Loucy (cell line): ENCODE results near the gene CDR2.
"Not testable (repeated sequence)": the region's sequence is repeated elsewhere in the genome, so short reads cannot be mapped to it uniquely, and the experiment has no call there.

ENCODE experiments used
- H2AFZ ChIP-seq: fragments of 200-600 bp; sonication (generic); 2 replicates; pipeline ENCODE4 v1.6.0; 2016; ENCODE audit warnings: antibody characterized with exemption, mild to moderate bottlenecking, low read length, moderate library complexity
- H3F3A ChIP-seq: fragments of 200-600 bp; 2 replicates; pipeline ENCODE4 v1.6.0; 2016; ENCODE audit warnings: antibody characterized with exemption, low read depth, mild to moderate bottlenecking
- H3K27me3 ChIP-seq: fragments of 200-600 bp; sonication (generic); 2 replicates; pipeline ENCODE4 v1.6.1; 2014; ENCODE audit warnings: low read length, mild to moderate bottlenecking; ENCODE audit not compliant: insufficient read depth, poor library complexity, severe bottlenecking
- H3K36me3 ChIP-seq: fragments of 200-600 bp; sonication (generic); 2 replicates; pipeline ENCODE4 v1.6.1; 2016; ENCODE audit warnings: low read length; ENCODE audit not compliant: insufficient read depth
- H3K4me1 ChIP-seq: fragments of 200-600 bp; sonication (generic); 2 replicates; pipeline ENCODE4 v1.5.1; 2014; ENCODE audit warnings: low read length, mild to moderate bottlenecking; ENCODE audit not compliant: insufficient read depth, poor library complexity, severe bottlenecking
- H3K4me2 ChIP-seq: fragments of 200-600 bp; sonication (generic); 2 replicates; pipeline ENCODE4 v1.6.0; 2014; ENCODE audit warnings: antibody characterized with exemption, low read length, low read depth, mild to moderate bottlenecking; ENCODE audit not compliant: poor library complexity, severe bottlenecking
- H3K4me3 ChIP-seq: fragments of 200-600 bp; sonication (generic); 2 replicates; pipeline ENCODE4 v1.5.1; 2014; ENCODE audit warnings: low read length, mild to moderate bottlenecking, mixed read lengths; ENCODE audit not compliant: poor library complexity, severe bottlenecking
- H3K79me2 ChIP-seq: fragments of 200-600 bp; sonication (generic); 2 replicates; pipeline ENCODE4 v1.6.1; 2014; ENCODE audit warnings: low read length; ENCODE audit not compliant: insufficient read depth
- H3K9ac ChIP-seq: fragments of 200-600 bp; sonication (generic); 2 replicates; pipeline ENCODE4 v1.6.0; 2014; ENCODE audit warnings: mild to moderate bottlenecking, low read depth, low read length, moderate library complexity; ENCODE audit not compliant: poor library complexity, severe bottlenecking
- H3K9me2 ChIP-seq: fragments of 200-600 bp; sonication (generic); replicated peaks from 2 replicates; pipeline ENCODE4 v1.6.1; 2016; ENCODE audit warnings: low read depth, low read length, mixed read lengths
- H3K9me3 ChIP-seq: fragments of 200-600 bp; sonication (generic); 2 replicates; pipeline ENCODE4 v1.6.1; 2014; ENCODE audit warnings: mild to moderate bottlenecking, antibody characterized with exemption, low read length, low read depth; ENCODE audit not compliant: insufficient read depth
- H4K20me1 ChIP-seq: fragments of 200-600 bp; sonication (generic); 2 replicates; pipeline ENCODE4 v1.6.0; 2014; ENCODE audit warnings: antibody characterized with exemption, low read length, mild to moderate bottlenecking; ENCODE audit not compliant: insufficient read depth, poor library complexity, severe bottlenecking
- EZH2phosphoT487 ChIP-seq: fragments of 200-600 bp; IDR thresholded peaks from 2 replicates; pipeline ENCODE4 v1.6.1; 2018; ENCODE audit warnings: antibody characterized with exemption, mild to moderate bottlenecking, moderate library complexity, borderline replicate concordance
- TF ChIP-seq, protein P1 (sequence below): fragments of 200-600 bp; sonication (generic); conservative IDR thresholded peaks from 2 replicates; pipeline ENCODE4 v1.5.1; 2014; ENCODE audit warnings: mild to moderate bottlenecking, antibody characterized with exemption, low read length

Gene CDR2

DNA sequence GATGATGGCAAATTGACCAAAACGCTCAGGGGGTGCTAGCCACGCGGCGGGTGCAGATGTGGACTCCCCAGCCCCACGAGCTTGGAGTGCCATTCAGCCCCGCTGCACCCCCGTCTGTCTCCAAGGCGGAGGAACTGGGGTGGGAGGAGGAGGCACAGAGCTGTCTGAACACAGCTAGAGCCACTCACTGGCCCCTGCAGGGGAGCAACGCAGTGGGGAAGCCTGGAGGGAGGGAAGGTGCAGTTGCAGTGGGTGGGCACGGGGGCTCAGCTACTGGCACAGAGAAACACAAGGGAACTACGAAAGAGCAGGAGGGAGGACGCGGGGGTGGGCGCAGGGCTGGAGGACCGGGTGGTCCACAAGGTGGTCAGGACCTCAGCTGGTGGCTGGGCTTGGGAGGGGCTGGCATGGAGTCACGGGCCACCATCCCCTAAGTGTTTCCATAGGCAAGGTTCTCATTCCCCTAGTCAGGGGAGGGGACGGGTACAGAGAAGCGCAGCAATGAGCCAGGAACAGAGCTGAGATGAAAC, 46.3 kb upstream of the CDR2 start:
- Histone ChIP-seq H3F3A (no peaks in the 10 kb centered on the region), H3K9me3 (no peaks in the 10 kb centered on the region), H3K4me2 (no peak overlapping the region), H3K79me2 (no peaks in the 10 kb centered on the region), H3K9ac (no peak overlapping the region), H4K20me1 (no peaks in the 10 kb centered on the region), H3K36me3 (peaks cover 6% of the 10 kb centered on the region; the same call in 1 of the 2 replicates), H3K4me3 (no peak overlapping the region), H3K27me3 (no peaks in the 10 kb centered on the region), H3K4me1 (no peaks in the 10 kb centered on the region), H3K9me2 (no peaks in the 10 kb centered on the region), H2AFZ (no peak overlapping the region)
- TF ChIP-seq EZH2phosphoT487, result no peak
- TF ChIP-seq, protein P1, sequence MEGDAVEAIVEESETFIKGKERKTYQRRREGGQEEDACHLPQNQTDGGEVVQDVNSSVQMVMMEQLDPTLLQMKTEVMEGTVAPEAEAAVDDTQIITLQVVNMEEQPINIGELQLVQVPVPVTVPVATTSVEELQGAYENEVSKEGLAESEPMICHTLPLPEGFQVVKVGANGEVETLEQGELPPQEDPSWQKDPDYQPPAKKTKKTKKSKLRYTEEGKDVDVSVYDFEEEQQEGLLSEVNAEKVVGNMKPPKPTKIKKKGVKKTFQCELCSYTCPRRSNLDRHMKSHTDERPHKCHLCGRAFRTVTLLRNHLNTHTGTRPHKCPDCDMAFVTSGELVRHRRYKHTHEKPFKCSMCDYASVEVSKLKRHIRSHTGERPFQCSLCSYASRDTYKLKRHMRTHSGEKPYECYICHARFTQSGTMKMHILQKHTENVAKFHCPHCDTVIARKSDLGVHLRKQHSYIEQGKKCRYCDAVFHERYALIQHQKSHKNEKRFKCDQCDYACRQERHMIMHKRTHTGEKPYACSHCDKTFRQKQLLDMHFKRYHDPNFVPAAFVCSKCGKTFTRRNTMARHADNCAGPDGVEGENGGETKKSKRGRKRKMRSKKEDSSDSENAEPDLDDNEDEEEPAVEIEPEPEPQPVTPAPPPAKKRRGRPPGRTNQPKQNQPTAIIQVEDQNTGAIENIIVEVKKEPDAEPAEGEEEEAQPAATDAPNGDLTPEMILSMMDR, result no peak

DNA sequence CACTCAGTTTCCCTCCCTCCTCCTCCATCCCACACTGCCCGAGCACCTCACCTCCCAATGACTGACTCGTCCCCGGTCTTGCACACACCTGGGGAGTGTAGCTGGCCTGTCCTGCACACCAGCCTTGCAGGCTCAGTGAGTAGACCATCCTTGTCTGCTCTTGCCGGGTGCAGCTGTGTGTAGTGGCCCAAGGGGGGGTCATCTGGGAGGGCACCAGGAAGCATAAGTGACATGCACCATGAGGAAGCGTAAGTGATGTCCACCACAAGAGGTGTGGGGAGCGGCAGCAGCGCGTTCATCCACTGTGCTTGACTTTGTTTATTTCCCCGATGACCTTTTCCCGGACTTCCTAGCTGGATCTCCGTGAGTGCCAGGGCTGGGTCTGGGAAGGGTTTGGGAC, 45.5 kb upstream of the CDR2 start:
- TF ChIP-seq, protein P1, result no peak
- TF ChIP-seq EZH2phosphoT487, result no peak

DNA sequence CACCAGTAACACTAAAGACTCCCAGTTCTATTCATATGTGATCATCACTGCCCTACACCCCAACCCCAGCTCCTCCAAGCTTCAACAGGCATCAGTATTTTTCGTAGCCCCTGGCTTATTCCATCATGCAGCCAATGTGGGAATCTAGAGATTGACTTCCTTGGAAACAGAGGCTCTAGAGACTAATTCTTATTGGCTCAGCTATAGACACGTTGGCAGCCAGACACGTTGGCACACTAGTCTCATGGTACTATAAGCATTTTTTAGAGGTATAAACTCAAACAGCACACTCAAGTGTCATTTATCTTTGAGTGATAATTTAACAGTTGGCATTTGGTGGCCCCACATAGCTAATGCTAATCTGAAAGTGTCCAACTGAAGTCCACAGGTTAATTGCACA, 44.4 kb upstream of the CDR2 start:
- Histone ChIP-seq H2AFZ (no peak overlapping the region), H4K20me1 (no peaks in the 10 kb centered on the region), H3K4me1 (no peaks in the 10 kb centered on the region), H3K27me3 (no peaks in the 10 kb centered on the region), H3K4me2 (no peak overlapping the region), H3K4me3 (no peak overlapping the region), H3K9ac (no peak overlapping the region), H3F3A (no peaks in the 10 kb centered on the region), H3K79me2 (no peaks in the 10 kb centered on the region), H3K36me3 (peaks cover under 1% of the 10 kb centered on the region; the same call in 1 of the 2 replicates), H3K9me2 (no peaks in the 10 kb centered on the region), H3K9me3 (no peaks in the 10 kb centered on the region)
- TF ChIP-seq EZH2phosphoT487, result no peak
- TF ChIP-seq, protein P1, result no peak

More for the DNA sequence above, 45.5 kb upstream of the CDR2 start:
- Histone ChIP-seq H3K4me2 (no peak overlapping the region), H3K9me3 (no peaks in the 10 kb centered on the region), H3K4me1 (no peaks in the 10 kb centered on the region), H3K4me3 (no peak overlapping the region), H3K9me2 (no peaks in the 10 kb centered on the region), H3K36me3 (peaks cover 6% of the 10 kb centered on the region; the same call in 1 of the 2 replicates), H3K79me2 (no peaks in the 10 kb centered on the region), H3F3A (no peaks in the 10 kb centered on the region), H3K9ac (no peak overlapping the region), H4K20me1 (no peaks in the 10 kb centered on the region), H3K27me3 (no peaks in the 10 kb centered on the region), H2AFZ (no peak overlapping the region)

DNA sequence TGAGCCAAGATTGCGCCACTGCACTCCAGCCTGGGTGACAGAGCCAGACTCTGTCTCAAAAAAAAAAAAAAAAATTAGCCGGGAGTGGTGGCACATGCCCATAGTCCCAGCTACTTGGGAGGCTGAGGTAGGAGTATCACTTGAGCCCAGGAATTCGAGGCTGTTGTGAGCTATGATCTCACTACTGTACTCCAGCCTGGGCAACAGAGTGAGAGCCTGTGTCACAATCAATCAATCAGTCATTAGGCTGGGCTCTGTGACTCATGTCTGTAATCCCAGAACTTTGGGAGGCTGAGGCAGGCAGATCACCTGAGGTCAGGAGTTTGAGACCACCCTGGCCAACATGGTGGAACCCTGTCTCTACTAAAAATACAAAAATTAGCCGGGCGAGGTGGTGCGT, 43.4 kb upstream of the CDR2 start:
- H2AFZ ChIP-seq, H4K20me1 ChIP-seq, H3K4me1 ChIP-seq, H3K27me3 ChIP-seq, H3K9ac ChIP-seq, H3K4me3 ChIP-seq, H3K79me2 ChIP-seq, H3K9me2 ChIP-seq, H3K4me2 ChIP-seq, H3K36me3 ChIP-seq, H3K9me3 ChIP-seq, H3F3A ChIP-seq: not testable (repeated sequence)
